IMR-90 (cell line): ENCODE results near the gene GKN2. TPM values are rescaled to one million over a fixed set of nuclear protein-coding genes. Genes with fewer than 3 reads are reported as not detected.
A peak's percentile ranks its signal among the peaks of the same experiment; 100 is the strongest.

Experiments
- ATAC-seq: fragments of 200-7000 bp; cut with Tn5 transposase; 2 replicates; pipeline ENCODE4 v1.9.1; 2020; ENCODE audit warnings: low read depth, mild to moderate bottlenecking, moderate library complexity
- BruUV-seq: library from RNA; stranded (reverse); fragments of 400-500 nt; replicated peaks from 2 replicates; lab custom pipeline; 2021; lab: Mats Ljungman, UMichigan
- CTCF ChIA-PET: fragments of 300-600 bp; formaldehyde crosslinking; extraction: SDS; loops from one replicate; lab custom pipeline; 2021; ENCODE audit warnings: antibody characterized with exemption; lab: Yijun Ruan, JAX
- POLR2A ChIA-PET: fragments of 300-600 bp; sonication (Branson Sonifier 250); formaldehyde crosslinking; loops from one replicate; lab custom pipeline; 2022; ENCODE audit warnings: antibody characterized with exemption; ENCODE audit not compliant: unreplicated experiment; lab: Charles Lee
- DNase-seq: peaks from one replicate; pipeline ENCODE4 v3.0.0; 2013
- H2AFZ ChIP-seq: replicated peaks from 2 replicates; pipeline ENCODE3; 2013; ENCODE audit warnings: low read length, mild to moderate bottlenecking; ENCODE audit not compliant: poor library complexity
- H2AK5ac ChIP-seq: 2 replicates; pipeline ENCODE4 v1.6.1; 2013; ENCODE audit warnings: low read depth, low read length, inconsistent platforms
- H2AK9ac ChIP-seq: replicated peaks from 2 replicates; pipeline ENCODE3; 2013; ENCODE audit warnings: mild to moderate bottlenecking, low read depth, low read length, moderate library complexity; ENCODE audit not compliant: poor library complexity
- H2BK120ac ChIP-seq: 2 replicates; pipeline ENCODE4 v1.6.1; 2013; ENCODE audit warnings: low read depth, low read length, inconsistent platforms
- H2BK15ac ChIP-seq: 3 replicates; pipeline ENCODE4 v1.6.1; 2013; ENCODE audit warnings: low read depth, low read length, inconsistent platforms
- H2BK20ac ChIP-seq: 2 replicates; pipeline ENCODE4 v1.6.1; 2013; ENCODE audit warnings: low read depth, mild to moderate bottlenecking, inconsistent platforms, low read length, moderate library complexity
- H2BK5ac ChIP-seq: 2 replicates; pipeline ENCODE4 v1.6.1; 2013; ENCODE audit warnings: mild to moderate bottlenecking, low read depth, low read length, inconsistent platforms; ENCODE audit not compliant: poor library complexity, severe bottlenecking
- H3K14ac ChIP-seq: replicated peaks from 2 replicates; pipeline ENCODE4 v1.6.1; 2013; ENCODE audit warnings: low read depth, low read length, inconsistent platforms
- H3K18ac ChIP-seq: 2 replicates; pipeline ENCODE4 v1.6.1; 2013; ENCODE audit warnings: low read depth, low read length, control low read depth
- H3K23ac ChIP-seq: 2 replicates; pipeline ENCODE4 v1.6.1; 2013; ENCODE audit warnings: low read depth, low read length, inconsistent platforms
- H3K27ac ChIP-seq: 2 replicates; pipeline ENCODE4 v1.5.1; 2013; ENCODE audit warnings: mild to moderate bottlenecking, control low read depth, low read length; ENCODE audit not compliant: insufficient read depth
- H3K27me3 ChIP-seq: 2 replicates; pipeline ENCODE4 v1.6.1; 2013; ENCODE audit warnings: low read length; ENCODE audit not compliant: control insufficient read depth, insufficient read depth
- H3K36me3 ChIP-seq: 2 replicates; pipeline ENCODE4 v1.6.1; 2013; ENCODE audit warnings: low read length, mixed read lengths; ENCODE audit not compliant: control insufficient read depth, insufficient read depth
- H3K4ac ChIP-seq: 2 replicates; pipeline ENCODE4 v1.6.1; 2013; ENCODE audit warnings: low read depth, low read length, inconsistent platforms
- H3K4me1 ChIP-seq: 2 replicates; pipeline ENCODE4 v1.6.1; 2013; ENCODE audit warnings: low read length, mixed read lengths; ENCODE audit not compliant: control insufficient read depth, insufficient read depth
- H3K4me2 ChIP-seq: 2 replicates; pipeline ENCODE4 v1.6.1; 2013; ENCODE audit warnings: low read depth, mild to moderate bottlenecking, control low read depth, low read length, moderate library complexity
- H3K4me3 ChIP-seq: 2 replicates; pipeline ENCODE4 v1.5.1; 2013; ENCODE audit warnings: low read depth, mild to moderate bottlenecking, control low read depth, low read length, moderate library complexity; ENCODE audit not compliant: insufficient read depth
- H3K56ac ChIP-seq: 2 replicates; pipeline ENCODE4 v1.6.1; 2013; ENCODE audit warnings: low read length, inconsistent platforms; ENCODE audit not compliant: insufficient read depth; ENCODE audit errors: extremely low read depth
- H3K79me1 ChIP-seq, 2 experiments: 2 replicates each; pipeline ENCODE4 v1.6.1; 2013; ENCODE audit warnings: low read length in 2 of 2, inconsistent platforms in 1 of 2, low read depth in 1 of 2
- H3K9ac ChIP-seq: 2 replicates; pipeline ENCODE4 v1.6.1; 2013; ENCODE audit warnings: low read depth, low read length, control low read depth
- H3K9me1 ChIP-seq: 2 replicates; pipeline ENCODE4 v1.6.1; 2013; ENCODE audit warnings: low read length, inconsistent platforms; ENCODE audit not compliant: insufficient read depth
- H3K9me3 ChIP-seq: 2 replicates; pipeline ENCODE4 v1.6.1; 2013; ENCODE audit warnings: low read length; ENCODE audit not compliant: control insufficient read depth, insufficient read depth
- H4K20me1 ChIP-seq: 2 replicates; pipeline ENCODE4 v1.6.1; 2013; ENCODE audit warnings: low read length, inconsistent platforms; ENCODE audit not compliant: insufficient read depth
- H4K5ac ChIP-seq: 2 replicates; pipeline ENCODE4 v1.6.1; 2013; ENCODE audit warnings: mild to moderate bottlenecking, low read depth, low read length, control low read depth
- H4K8ac ChIP-seq, 2 experiments: 2 replicates each; pipeline ENCODE4 v1.6.1; 2013; ENCODE audit warnings: low read depth in 2 of 2, low read length in 2 of 2, control low read depth in 1 of 2, inconsistent platforms in 1 of 2
- H4K91ac ChIP-seq: 2 replicates; pipeline ENCODE4 v1.6.1; 2013; ENCODE audit warnings: low read depth, low read length, inconsistent platforms; ENCODE audit not compliant: insufficient read depth
- BHLHE40 ChIP-seq: fragments of 150-350 bp; IDR thresholded peaks from 2 replicates; pipeline ENCODE4 v1.6.1; 2016; ENCODE audit warnings: mild to moderate bottlenecking, low read depth, low read length
- MAZ ChIP-seq: IDR thresholded peaks from 2 replicates; pipeline ENCODE4 v1.6.1; 2012; ENCODE audit warnings: low read depth, mild to moderate bottlenecking, low read length, improper control_type of control experiment, moderate library complexity, borderline replicate concordance
- MXI1 ChIP-seq: IDR thresholded peaks from 2 replicates; pipeline ENCODE4 v1.6.1; 2012; ENCODE audit warnings: low read depth, mild to moderate bottlenecking, low read length, moderate library complexity, borderline replicate concordance
- NFE2L2 ChIP-seq: fragments of 150-350 bp; IDR thresholded peaks from 2 replicates; pipeline ENCODE4 v1.6.1; 2016; ENCODE audit warnings: low read depth, mild to moderate bottlenecking, low read length
- RCOR1 ChIP-seq: IDR thresholded peaks from 2 replicates; pipeline ENCODE4 v1.6.1; 2012; ENCODE audit warnings: mild to moderate bottlenecking, low read length, improper control_type of control experiment; ENCODE audit not compliant: insufficient replicate concordance
- RFX5 ChIP-seq: IDR thresholded peaks from 2 replicates; pipeline ENCODE4 v1.8.0; 2012; ENCODE audit warnings: low read depth, mild to moderate bottlenecking, low read length, moderate library complexity
- SMC3 ChIP-seq: fragments of 150-350 bp; IDR thresholded peaks from 2 replicates; pipeline ENCODE4 v1.6.1; 2016; ENCODE audit warnings: low read depth, mild to moderate bottlenecking, antibody characterized with exemption, low read length, moderate library complexity
- WGBS, 2 experiments: methylation state at CpG; one replicate each; pipeline versions ENCODE4 v1.1.5 to v1.1.7; 2013; ENCODE audit warnings: missing lambda C conversion rate in 2 of 2; ENCODE audit not compliant: insufficient read length in 1 of 2; ENCODE audit errors: extremely low coverage in 2 of 2; 5-methylcytosine and 5-hydroxymethylcytosine counted together
- dilution Hi-C: fragments of 300-500 bp; cut with HindIII; formaldehyde crosslinking; loops from one replicate; pipeline ENCODE4 v1.14.3; 2018; ENCODE audit warnings: low sequenced_read_pairs; ENCODE audit not compliant: unreplicated experiment
- in situ Hi-C: fragments of 300-500 bp; cut with MboI; formaldehyde crosslinking; loops from 3 replicates; pipeline ENCODE4 v1.14.3; 2019; ENCODE audit warnings: low sequenced_read_pairs, inconsistent platforms, mixed read lengths
- intact Hi-C: fragments of 100-400 bp; cut with micrococcal nuclease; formaldehyde crosslinking; loops from 2 replicates; pipeline ENCODE4 v1.10.0; 2022
- polyA plus RNA-seq, 3 experiments: library from polyadenylated mRNA; depleted of rRNA; stranded (reverse); fragments of >200 nt; gene quantifications; 2 replicates each; pipeline ENCODE4 v1.2.3, GENCODE V29; 2012; ENCODE audit warnings: low replicate concordance in 1 of 3
- total RNA-seq: library from RNA; depleted of rRNA; stranded (reverse); fragments of >200 nt; gene quantifications from 2 replicates; pipeline ENCODE4 v1.2.3, GENCODE V29; 2012
- TF ChIP-seq, protein P1 (sequence below): conservative IDR thresholded peaks from 2 replicates; pipeline ENCODE4 v1.5.1; 2012; ENCODE audit warnings: mild to moderate bottlenecking, low read depth, low read length, improper control_type of control experiment

Gene GKN2
- total and polyA plus RNA-seq, 2 of the 4 experiments (the other 2 are of a cell fraction) = not detected

GRCh38 chr2:68969736-68970490 is 17.2 kb upstream of the GKN2 start:
- Histone ChIP-seq H3K27me3 (no peaks in the 10 kb centered on the region), H3K79me1 (peaks cover 0 to 3% of the 10 kb centered on the region in 2 experiments; a peak in 1 of 4 replicates), H3K4ac (peak overlapping the region; percentile 80), H3K56ac (no peak overlapping the region), H4K91ac (peak overlapping the region; percentile 66), H2BK120ac (peak overlapping the region; percentile 82), H2AK5ac (peak overlapping the region; percentile 92), H4K8ac (no peak overlapping the region), H3K27ac (no peak overlapping the region), H3K9ac (no peak overlapping the region), H3K36me3 (no peaks in the 10 kb centered on the region), H2BK5ac (no peak overlapping the region), H3K14ac (peak overlapping the region; percentile 91), H3K4me1 (peaks cover 13% of the 10 kb centered on the region), H3K4me3 (no peak overlapping the region), H3K23ac (peak overlapping the region; percentile 65; the same call in 1 of the 2 replicates), H2AK9ac (no peak overlapping the region), H2BK15ac (peak overlapping the region; percentile 74; the same call in 2 of the 3 replicates), H3K4me2 (no peak overlapping the region), H2BK20ac (peak overlapping the region; percentile 75), H3K9me1 (peaks cover 15% of the 10 kb centered on the region), H4K5ac (no peak overlapping the region), H4K20me1 (no peaks in the 10 kb centered on the region), H3K9me3 (no peaks in the 10 kb centered on the region), H2AFZ (peak overlapping the region; percentile 26), H3K18ac (peak overlapping the region; percentile 5)
- intact Hi-C loops = no loop called here
- no TSS peak for BruUV-seq
- dilution Hi-C loops = no loop called here
- DNase-seq = no peak
- POLR2A ChIA-PET = no interaction called here
- no peak for TF ChIP-seq MAZ
- TF ChIP-seq, protein P1, sequence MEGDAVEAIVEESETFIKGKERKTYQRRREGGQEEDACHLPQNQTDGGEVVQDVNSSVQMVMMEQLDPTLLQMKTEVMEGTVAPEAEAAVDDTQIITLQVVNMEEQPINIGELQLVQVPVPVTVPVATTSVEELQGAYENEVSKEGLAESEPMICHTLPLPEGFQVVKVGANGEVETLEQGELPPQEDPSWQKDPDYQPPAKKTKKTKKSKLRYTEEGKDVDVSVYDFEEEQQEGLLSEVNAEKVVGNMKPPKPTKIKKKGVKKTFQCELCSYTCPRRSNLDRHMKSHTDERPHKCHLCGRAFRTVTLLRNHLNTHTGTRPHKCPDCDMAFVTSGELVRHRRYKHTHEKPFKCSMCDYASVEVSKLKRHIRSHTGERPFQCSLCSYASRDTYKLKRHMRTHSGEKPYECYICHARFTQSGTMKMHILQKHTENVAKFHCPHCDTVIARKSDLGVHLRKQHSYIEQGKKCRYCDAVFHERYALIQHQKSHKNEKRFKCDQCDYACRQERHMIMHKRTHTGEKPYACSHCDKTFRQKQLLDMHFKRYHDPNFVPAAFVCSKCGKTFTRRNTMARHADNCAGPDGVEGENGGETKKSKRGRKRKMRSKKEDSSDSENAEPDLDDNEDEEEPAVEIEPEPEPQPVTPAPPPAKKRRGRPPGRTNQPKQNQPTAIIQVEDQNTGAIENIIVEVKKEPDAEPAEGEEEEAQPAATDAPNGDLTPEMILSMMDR = no peak
- TF ChIP-seq RFX5 = no peak
- TF ChIP-seq RCOR1 = no peak
- TF ChIP-seq BHLHE40 = no peak
- no peak for TF ChIP-seq NFE2L2
- no peak for TF ChIP-seq SMC3
- TF ChIP-seq MXI1 = no peak
- CTCF ChIA-PET = no interaction called here
- in situ Hi-C loops = no loop called here
- WGBS, 2 experiments = no CpG with 5 or more reads among the region's 8 CpGs
- no peak for ATAC-seq
